IPS-11a (cell line): ENCODE results near the gene CHPT1.

ENCODE experiments used
- H3K4me3 ChIP-seq: one replicate; pipeline ENCODE4 v1.5.1; 2013; ENCODE audit warnings: low read depth, low read length, control low read depth

CHPT1 gene

DNA sequence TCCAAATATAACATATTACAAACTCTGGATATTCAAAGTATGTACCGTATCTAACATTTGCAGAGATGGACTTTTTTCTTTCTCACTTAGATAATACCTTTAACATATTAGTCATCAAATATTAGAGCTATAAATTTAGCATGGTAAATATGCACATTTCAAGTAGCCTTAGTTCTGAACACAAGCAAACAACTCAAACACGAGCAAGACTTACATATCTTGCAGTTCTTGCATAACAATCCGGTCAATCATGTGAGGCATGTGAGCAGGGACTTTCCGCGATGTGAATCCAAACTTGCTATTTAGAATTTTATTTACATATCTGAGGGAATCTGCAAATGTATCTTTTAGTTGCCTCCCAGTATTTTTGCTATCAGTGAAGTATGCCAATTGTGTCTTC, 63.9 kb downstream of the CHPT1 start:
- no peak overlapping the region for H3K4me3 ChIP-seq

GRCh38 chr12:101761781-101762180, 64.3 kb downstream of the CHPT1 start:
- H3K4me3 ChIP-seq: no peak overlapping the region

DNA sequence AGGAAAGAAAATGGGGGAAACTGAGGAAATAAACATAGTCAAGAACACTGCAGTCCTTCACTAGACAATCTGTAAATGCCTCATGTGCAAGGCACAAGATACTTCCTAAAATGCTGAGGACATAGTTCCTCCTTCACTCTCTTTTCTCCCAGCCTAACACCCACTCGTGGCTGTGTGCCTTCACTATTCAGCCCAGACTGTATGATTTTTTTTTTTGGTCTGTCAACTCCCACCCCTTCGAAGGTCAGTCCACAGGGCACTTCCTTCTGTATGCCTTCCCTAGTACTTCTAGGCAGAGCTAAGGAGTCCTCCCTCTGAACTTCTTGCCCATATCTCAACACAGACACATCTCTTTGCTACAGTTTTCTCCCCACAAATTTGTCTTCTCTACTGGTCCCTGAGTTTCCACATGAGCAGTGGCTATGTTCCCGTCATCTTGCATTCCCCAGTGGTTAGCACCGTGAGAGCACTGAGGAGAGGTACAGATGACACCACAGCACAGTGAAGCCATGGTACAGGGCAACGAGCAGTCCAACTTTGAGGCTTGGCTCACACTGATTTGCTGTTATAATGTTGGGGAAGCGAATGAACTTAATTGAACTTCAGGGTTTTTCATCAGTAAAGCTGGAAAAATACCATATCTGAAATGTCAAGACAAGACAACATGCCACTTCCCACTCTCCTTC, 65.9 kb downstream of the CHPT1 start:
- no peak overlapping the region for H3K4me3 ChIP-seq

DNA sequence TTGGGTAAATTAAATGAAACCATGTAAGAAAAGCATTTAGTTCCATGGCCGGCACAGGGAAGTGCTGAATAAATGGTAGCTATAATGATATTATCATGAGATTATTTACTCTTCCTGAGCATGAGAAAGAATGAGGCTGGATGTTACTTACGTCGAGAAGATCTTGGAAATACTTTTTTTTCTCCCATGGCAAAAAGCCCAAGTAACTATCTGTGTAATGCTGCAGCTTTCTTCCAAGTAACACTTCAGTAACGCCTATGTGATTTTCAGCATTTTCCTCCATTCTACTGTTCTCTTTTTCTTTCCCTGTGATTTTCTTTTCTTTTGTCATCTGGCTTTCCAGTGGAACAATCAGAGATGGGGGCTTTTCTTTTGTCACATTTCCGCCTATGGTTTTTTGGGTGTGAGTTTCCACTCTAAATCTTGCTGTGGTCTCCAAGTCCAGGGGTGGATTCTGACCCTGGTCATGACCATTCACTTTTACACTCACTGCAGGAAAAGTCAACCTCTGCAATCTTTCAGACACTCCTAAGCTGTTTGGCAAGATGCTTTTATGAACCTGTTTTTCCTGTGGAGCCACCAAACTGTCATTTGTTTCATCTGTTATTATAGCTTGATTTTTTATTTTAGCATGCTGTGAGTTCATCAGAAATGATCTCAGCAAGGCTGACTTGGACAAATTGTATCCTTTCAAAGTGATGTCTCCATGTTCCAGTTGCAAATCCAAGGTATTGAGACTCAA, 66.8 kb downstream of the CHPT1 start:
- no peak overlapping the region for H3K4me3 ChIP-seq

DNA sequence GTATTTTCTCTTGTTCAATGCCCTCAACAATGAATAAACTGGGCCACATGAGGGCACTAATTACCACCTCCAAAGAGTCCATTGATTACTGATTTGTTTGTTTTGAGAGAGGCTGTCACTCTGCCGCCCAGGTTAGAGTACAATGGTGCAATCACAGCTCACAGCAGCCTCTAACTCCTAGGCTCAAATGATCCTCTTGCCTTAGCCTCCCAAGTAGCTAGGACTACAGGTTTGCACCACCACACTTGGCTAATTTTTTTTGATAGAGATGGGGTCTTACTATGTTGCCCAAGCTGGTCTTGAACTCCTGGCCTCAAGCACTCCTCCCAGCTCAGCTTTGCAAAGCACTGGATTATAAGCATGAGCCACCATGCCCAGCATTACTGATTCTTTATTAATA, 70.1 kb downstream of the CHPT1 start:
- no peak overlapping the region for H3K4me3 ChIP-seq

GRCh38 chr12:101768781-101769180, 71.3 kb downstream of the CHPT1 start:
- H3K4me3 ChIP-seq: no peak overlapping the region

DNA sequence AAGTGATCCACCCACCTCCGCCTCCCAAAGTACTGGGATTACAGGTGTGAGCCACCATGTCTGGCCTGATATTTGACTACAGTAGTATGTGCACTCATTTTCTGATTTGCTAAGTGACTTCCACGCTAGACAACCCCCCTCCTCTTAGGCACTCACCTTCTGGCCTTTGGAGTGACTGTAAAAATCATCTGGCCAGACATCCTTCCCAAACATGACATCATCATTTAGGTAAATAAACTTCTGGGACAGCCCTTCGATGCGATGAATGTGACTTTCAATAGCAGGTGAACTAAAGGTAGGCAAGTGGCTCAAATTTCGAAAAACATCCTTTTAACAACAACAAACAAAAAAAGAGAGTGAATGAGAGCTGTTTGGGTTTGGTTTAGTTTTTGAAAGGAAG, 72.4 kb downstream of the CHPT1 start:
- H3K4me3 ChIP-seq: no peak overlapping the region

DNA sequence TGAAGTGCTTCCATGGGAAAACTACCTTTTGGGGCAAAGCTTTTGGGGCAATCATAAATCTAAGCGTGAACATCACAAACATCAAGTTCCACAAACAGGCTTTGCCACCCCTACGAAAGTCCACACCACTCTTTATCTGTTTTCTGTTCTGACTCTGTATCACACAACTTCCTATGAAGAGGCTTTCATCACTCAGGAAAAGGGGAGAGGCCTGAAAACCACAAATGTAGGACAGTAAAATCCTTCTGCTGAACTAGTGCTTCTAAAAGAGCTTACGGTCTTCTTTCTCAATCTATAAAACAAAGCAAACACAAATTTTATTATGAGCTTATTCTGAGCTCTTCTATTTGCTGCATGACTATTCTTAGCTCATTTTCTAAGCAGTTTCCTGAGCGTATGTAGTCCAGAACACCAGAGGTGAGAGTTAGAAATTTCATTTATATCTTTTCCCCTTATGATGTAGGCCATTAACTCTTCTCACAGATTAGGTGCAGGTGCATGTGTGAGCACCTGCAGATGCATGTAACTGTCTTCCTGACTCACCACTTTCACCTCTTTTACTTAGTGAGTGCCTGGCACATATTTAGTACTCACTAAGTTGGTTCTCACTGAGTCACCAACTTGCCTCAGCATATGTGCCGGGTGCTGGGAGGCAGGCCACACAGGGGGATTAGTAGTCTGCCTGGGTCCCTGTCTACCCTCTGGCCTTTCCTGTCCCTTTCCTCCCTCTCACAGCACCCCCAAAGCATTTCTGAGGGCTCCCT, 74.8 kb downstream of the CHPT1 start:
- no peak overlapping the region for H3K4me3 ChIP-seq

- no peak overlapping the region for H3K4me3 ChIP-seq
Measured at GRCh38 chr12:101773650-101774162, 76.3 kb downstream of the CHPT1 start.

- no peak overlapping the region for H3K4me3 ChIP-seq
Measured at GRCh38 chr12:101775816-101776215, 78.4 kb downstream of the CHPT1 start.

DNA sequence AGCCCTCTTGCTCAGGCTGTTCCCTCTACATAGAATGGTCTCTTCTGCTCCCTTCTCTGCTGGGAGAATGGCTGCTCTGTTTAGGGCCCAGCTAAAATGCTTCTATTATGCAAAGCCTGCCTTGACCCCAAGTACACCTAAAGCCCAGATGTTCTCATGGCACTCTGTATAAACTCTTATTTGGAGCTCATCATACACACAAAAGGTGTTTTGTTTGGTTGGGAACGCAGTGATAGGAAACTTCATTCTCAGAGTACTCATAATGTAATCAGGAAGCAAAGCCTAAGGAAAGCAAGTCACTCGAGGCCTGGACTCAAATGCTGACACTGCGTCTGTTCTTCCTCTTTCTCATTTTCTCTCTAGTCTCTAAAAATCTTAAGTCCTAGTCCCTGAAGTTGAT, 80.0 kb downstream of the CHPT1 start:
- no peak overlapping the region for H3K4me3 ChIP-seq

DNA sequence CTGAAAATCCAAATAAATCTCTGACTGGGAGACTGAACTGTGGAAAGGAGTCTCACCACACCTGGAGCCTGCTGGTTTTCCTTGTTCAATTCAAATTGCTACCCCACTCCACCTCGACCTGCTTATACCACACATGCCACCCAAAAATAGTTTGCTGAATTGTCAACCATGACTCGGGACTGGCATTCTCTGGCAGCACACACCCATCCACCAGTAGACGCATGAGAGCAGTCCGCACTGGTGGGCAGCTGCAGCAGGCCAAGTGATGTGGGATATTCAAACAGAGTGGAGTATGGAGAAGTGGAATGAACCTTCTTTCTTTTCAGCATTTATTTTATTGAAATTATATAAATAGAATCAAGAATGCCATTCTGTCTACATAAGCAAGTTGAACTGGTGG, 80.5 kb downstream of the CHPT1 start:
- no peak overlapping the region for H3K4me3 ChIP-seq
